Renal cortex interstitium (tissue), 11 donors: ENCODE data around the gene PAX8. TPM values are rescaled to one million over a fixed set of nuclear protein-coding genes. Genes with fewer than 3 reads are reported as not detected.

ENCODE experiments used
- DNase-seq, 11 donors: peaks; one replicate each; pipeline ENCODE4 v3.0.0-alpha.2; 2013; ENCODE audit warnings: low read depth in 9 of 11, low spot score in 4 of 11; ENCODE audit errors: extremely low read depth in 1 of 11
- polyA plus RNA-seq, 3 donors: library from polyadenylated mRNA; unstranded; fragments of 120-200 nt; gene quantifications; one replicate each; pipeline ENCODE4 v1.2.1, GENCODE V29; 2013; ENCODE audit not compliant: insufficient read length in 3 of 3

Gene PAX8
- polyA plus RNA-seq, 3 donors: 297 to 665 (median 302) TPM

- no peak for DNase-seq
Observed at GRCh38 chr2:113169002-113169530, 109.7 kb downstream of the PAX8 start.

GRCh38 chr2:113167962-113168340, 110.8 kb downstream of the PAX8 start:
- DNase-seq: no peak

GRCh38 chr2:113167115-113167932, 111.4 kb downstream of the PAX8 start:
- DNase-seq: no peak

DNA sequence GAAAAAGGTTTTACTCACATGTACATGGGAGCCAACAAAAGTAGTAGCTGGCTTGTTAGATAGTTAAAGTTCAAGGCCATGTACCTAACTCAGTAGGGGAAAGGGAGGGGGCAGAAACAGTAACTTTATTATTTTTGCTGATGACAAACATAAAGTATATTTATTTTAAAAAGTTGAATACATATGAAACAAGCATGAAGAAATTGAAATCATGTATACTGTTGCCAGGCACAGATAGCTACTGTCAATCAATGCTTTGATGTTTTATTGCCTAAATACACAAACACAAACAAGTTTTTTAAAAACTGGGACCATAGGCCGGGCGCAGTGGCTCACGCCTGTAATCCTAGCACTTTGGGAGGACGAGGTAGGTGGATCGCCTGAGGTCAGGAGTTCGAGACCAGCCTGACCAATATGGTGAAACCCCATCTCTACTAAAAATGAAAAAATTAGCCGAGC, 112.5 kb downstream of the PAX8 start:
- no peak for DNase-seq

Other genes starting within 250 kb of the PAX8 start
- gene IL36B, start 226.1 kb downstream of the PAX8 start, polyA plus RNA-seq: not detected
- gene IL36RN, start 219.7 kb downstream of the PAX8 start, polyA plus RNA-seq: not detected
- not detected for gene IL1F10, start 211.0 kb downstream of the PAX8 start, polyA plus RNA-seq
- gene IL1RN, start 151.3 kb downstream of the PAX8 start, polyA plus RNA-seq: 1 to 10 TPM; 1.2 to 2.0 (median 1.7) TPM
- 10 to 100 TPM in 1 of 3 donors, 1 to 10 TPM in 2; 7.1 to 11.1 (median 9.4) TPM for gene PSD4, start 105.0 kb downstream of the PAX8 start, polyA plus RNA-seq
- gene ZNG1B, start 158.8 kb upstream of the PAX8 start, polyA plus RNA-seq: 10 to 100 TPM; 49.2 to 57.1 (median 51.3) TPM
- gene FOXD4L1, start 219.7 kb upstream of the PAX8 start, polyA plus RNA-seq: under 1 TPM; 0.11 to 0.39 (median 0.19) TPM